ENCODE data around the gene ITGA1.
"Not testable (repeated sequence)": the region's sequence is repeated elsewhere in the genome, so short reads cannot be mapped to it uniquely, and the experiment has no call there.

ITGA1 gene

GRCh38 chr5:52863715-52864290, 76.1 kb downstream of the ITGA1 start:
- in situ Hi-C loops (cut with MboI; ENCODE audit: low sequenced_read_pairs), result no loop called here

DNA sequence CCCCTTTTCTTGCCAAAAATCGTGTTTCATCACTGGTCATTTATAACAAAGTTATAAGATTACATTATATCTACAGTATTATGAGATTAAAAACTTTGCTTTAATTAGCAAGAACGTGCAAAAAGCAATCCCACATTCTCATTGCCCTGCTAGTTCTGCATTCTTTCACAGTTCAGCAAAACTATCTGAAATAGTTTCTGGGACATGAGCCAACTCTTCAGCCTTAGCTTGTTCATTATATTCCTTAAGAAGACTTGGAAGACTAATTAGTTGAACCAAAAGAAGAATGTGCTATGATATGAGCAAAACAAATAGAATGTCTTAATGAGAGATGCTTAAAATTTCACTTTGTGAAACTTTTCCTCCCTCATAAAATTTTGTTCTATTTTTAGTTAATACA, 76.7 kb downstream of the ITGA1 start:
- in situ Hi-C loops (cut with MboI; ENCODE audit: low sequenced_read_pairs), result no loop called here

- in situ Hi-C loops (cut with MboI; ENCODE audit: low sequenced_read_pairs), result no loop called here
Observed at GRCh38 chr5:52864884-52865283, 77.2 kb downstream of the ITGA1 start.

DNA sequence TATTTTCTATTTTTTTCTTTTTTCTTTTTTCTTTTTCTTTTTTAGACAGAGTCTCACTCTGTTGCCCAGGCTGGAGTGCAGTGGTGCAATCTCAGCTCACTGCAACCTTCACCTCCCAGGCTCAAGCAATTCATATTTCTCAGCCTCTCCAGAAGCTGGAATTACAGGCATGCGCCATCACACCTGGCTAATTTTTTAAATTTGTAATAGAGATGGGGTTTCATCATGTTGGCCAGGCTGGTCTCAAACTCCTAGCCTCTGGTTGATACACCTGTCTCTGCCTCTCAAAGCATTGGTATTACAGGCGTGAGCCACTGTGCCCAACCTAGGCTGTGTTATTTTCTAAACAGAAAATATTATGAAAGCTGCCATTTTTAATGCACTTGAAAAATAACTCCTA, 78.3 kb downstream of the ITGA1 start:
- in situ Hi-C loops (cut with MboI; ENCODE audit: low sequenced_read_pairs), result not testable (repeated sequence)

DNA sequence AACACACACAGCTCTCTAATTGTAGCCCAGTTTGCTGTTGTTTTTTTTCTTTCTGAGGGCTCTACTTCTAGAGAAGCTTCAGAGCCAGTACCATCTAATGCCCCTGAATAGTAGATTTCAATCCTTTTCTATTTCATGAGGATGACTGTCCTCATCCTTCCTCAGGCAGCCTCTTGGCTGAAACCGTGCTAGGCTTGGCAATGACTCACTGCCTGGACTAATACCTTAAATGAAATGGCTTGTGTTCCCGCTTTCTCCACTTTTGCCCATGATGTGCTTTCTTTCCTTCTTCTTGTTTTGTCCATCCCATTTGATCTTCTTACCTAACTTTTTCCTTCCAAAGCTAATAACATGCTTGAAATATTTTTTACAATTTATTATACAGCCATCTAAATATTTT, 80.1 kb downstream of the ITGA1 start:
- in situ Hi-C loops (cut with MboI; ENCODE audit: low sequenced_read_pairs), result no loop called here

- in situ Hi-C loops (cut with MboI; ENCODE audit: low sequenced_read_pairs), result no loop called here
Observed at GRCh38 chr5:52868417-52868816, 80.7 kb downstream of the ITGA1 start.

DNA sequence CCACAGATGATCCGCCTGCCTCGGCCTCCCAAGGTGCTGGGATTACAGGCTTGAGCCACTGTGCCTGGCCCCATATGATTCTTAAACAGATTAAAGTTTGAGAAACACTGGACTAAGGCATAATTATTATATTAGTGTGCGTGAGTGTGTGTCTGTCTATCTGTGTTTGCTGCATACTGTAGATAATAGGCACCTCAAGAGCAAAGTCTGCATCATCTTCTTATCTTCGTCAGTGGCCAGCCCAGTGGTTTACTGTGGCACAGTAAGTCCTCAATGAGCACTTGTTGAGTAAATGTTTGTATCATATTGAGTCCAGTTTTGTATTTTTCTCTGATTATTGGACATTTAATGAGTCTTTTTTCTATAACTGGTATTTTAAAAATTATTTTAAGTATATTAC, 81.7 kb downstream of the ITGA1 start:
- in situ Hi-C loops (cut with MboI; ENCODE audit: low sequenced_read_pairs), result no loop called here

DNA sequence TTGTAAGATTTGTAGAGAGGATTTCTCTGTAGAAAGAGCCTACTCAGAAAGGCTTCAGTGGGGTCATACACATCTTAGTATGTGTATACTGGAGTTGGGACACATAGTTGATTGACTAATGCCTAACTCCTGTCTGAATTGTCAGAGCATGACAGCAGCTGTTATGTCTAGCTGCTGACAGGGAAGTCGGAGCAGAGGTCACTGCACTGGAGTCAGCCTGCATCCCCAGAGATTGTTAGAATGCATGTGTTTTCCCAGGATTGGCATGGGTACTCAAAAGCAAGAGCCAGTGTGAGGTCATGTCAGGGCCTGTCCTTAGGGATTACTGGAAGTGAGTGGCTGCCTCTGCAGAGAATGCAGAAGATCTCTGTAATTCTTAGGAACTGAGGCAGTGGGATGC, 82.7 kb downstream of the ITGA1 start:
- in situ Hi-C loops (cut with MboI; ENCODE audit: low sequenced_read_pairs), result no loop called here

- in situ Hi-C loops (cut with MboI; ENCODE audit: low sequenced_read_pairs), result no loop called here
Observed at GRCh38 chr5:52875827-52876226, 88.1 kb downstream of the ITGA1 start.

DNA sequence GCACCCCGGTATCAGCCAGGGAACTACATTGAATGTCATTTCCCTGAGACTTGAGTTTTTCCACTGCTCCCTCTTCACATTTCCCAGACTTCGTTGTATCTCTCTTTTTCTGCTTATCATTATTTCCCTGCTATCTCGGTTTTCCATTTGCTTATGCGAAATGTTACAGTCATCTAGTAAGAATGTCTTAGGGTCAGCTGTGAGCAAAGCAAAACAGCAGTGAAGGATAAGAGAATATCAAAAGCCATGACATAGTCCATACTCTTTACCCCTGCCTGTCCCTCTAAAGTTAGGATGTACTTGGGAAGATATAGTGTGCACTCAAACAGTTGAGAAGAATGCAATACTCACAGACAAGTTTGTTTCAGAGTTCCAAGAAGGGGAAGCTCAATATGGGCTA, 88.7 kb downstream of the ITGA1 start:
- in situ Hi-C loops (cut with MboI; ENCODE audit: low sequenced_read_pairs), result no loop called here

DNA sequence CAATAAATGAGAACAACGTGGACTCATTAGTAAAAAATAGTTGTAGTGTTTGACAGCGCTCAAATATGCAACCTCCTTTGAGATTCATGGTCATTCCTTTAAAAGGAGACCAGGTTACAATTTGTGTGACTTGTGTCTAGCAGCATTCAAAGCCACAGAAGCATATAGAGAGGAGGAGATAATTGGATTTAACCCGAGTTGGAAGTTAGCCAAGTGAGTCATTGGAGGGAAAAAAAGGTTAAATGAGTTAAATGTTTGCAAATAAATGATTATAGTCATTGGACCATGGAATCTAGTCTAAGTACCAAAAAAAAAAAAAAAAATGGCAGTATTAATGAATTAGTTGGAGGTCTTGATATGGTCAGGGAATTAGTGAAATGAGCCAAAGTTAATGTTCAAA, 90.9 kb downstream of the ITGA1 start:
- in situ Hi-C loops (cut with MboI; ENCODE audit: low sequenced_read_pairs), result no loop called here

- in situ Hi-C loops (cut with MboI; ENCODE audit: low sequenced_read_pairs), result no loop called here
Observed at GRCh38 chr5:52880541-52880940, 92.8 kb downstream of the ITGA1 start.

DNA sequence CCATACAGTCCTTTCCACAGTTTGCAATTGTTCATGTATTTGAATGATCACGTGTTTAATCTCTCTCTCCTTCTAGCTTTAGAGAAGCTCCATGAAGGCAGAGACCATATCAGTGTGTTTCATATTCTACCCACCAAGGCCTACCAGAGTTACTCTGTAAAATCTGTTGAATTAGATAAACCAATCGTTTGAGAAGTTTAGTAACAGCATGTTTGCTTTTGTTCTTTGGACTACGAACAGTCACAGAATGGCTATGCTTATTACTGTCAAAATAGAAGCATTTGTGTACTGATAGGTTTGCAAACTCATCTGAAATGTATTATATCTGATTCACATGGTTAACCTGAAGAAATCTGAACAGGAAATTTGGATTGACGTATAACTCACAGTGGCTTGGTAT, 93.8 kb downstream of the ITGA1 start:
- in situ Hi-C loops (cut with MboI; ENCODE audit: low sequenced_read_pairs), result no loop called here

- in situ Hi-C loops (cut with MboI; ENCODE audit: low sequenced_read_pairs), result no loop called here
Observed at GRCh38 chr5:52883110-52883509, 95.4 kb downstream of the ITGA1 start.

GRCh38 chr5:52884453-52884852, 96.7 kb downstream of the ITGA1 start:
- in situ Hi-C loops (cut with MboI; ENCODE audit: low sequenced_read_pairs), result no loop called here

GRCh38 chr5:52885614-52886013, 97.9 kb downstream of the ITGA1 start:
- in situ Hi-C loops (cut with MboI; ENCODE audit: low sequenced_read_pairs), result no loop called here

DNA sequence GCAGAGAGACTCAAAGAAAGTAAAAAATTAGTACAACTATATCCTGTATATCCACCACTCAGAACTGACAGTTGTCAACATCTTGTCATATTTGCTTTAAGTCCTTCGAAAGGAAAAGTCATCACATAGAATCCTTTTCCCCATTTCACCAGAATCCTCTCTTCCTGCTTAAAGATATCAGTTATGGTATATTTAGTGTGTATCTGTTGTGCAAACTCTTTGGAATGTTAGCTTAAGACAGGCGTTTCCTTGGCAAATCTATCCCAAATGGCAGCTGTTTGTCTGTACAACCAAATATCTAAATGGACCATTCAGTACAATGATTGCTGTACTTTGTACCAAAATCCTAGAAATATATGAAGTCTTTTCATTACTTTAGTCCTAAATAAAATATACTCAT, 98.5 kb downstream of the ITGA1 start:
- in situ Hi-C loops (cut with MboI; ENCODE audit: low sequenced_read_pairs), result no loop called here

- in situ Hi-C loops (cut with MboI; ENCODE audit: low sequenced_read_pairs), result no loop called here
Observed at GRCh38 chr5:52887066-52887465, 99.3 kb downstream of the ITGA1 start.

DNA sequence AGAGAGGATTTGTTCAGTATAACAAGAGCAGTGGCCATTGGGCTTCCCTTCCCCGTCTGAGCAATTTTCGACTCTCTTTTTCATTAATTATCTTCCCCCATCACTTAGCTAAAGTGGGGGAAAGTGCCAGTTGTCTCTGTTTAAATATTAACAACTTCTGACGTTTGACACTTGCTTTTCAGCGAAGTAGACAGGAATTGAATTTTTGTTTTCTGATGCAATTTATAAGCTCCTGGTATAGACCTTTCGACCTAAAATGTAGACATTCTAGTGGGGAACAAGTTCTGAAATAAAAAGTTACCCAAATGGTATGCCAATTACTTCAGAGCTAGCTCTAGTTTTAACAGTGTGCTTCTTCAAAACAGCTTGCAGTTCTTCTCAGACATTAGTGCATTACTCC, 100.6 kb downstream of the ITGA1 start:
- in situ Hi-C loops (cut with MboI; ENCODE audit: low sequenced_read_pairs), result no loop called here

DNA sequence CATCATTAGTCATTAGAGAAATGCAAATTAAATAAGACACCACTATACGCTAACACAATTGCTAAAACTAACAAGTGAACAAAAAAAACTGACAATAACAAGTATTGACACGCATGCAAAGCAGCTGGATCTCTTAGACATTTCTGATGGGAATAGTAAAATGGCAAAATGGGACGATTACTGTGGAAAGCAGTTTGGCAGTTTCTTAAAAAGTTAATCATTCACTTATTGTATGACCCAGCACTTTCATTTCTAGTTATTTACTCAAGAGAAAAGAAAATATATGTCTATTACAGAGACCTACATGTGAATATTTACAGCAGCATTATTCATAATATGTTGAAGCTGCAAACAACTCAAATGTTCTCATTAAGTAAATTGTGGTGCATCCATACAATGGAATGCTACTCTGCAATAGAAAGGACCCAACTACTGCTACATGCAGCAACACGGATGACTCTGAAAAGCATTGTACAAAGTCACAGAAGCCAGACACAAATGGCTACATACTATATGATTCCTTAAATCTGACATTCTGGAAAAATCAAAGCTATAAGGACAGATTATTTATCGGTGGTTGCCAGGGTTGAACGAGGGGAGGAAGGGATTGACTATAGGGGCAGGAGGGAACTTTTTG, 104.6 kb downstream of the ITGA1 start:
- in situ Hi-C loops (cut with MboI; ENCODE audit: low sequenced_read_pairs), result no loop called here

GRCh38 chr5:52893105-52893504, 105.4 kb downstream of the ITGA1 start:
- in situ Hi-C loops (cut with MboI; ENCODE audit: low sequenced_read_pairs), result no loop called here

GRCh38 chr5:52893863-52894262, 106.1 kb downstream of the ITGA1 start:
- in situ Hi-C loops (cut with MboI; ENCODE audit: low sequenced_read_pairs), result no loop called here

DNA sequence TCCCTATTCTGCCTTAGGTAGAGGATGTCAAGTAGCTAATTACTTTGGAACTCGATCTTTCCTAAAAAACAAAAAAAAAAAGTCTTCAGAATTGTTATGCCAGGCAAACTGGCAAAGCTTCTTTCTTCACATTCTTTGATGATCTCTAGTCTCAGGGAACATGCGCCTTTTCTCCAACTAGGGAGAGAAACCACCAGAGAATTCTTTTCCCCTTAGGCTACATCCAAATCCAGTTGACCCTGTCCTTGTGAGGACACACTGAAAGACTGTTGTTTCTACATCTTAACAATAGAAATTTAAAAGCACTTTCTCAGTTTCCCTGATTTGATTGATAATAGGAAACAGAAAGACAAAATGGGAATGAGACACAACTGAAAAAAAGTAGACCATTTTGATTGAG, 106.7 kb downstream of the ITGA1 start:
- in situ Hi-C loops (cut with MboI; ENCODE audit: low sequenced_read_pairs), result no loop called here
